ENCODE results near the gene PPP2R2B. TPM values are rescaled to one million over a fixed set of nuclear protein-coding genes. Genes with fewer than 3 reads are reported as not detected.

Gene PPP2R2B
- total RNA-seq, 1 donor from 2014 or later = 1.2 TPM

- H3K4me3 ChIP-seq (ENCODE audit: low read depth, low read length) = no peak overlapping the region
- TF ChIP-seq CTCF (IDR thresholded peaks at IDR 0.05; ENCODE audit: insufficient read depth, low read length, poor library complexity, severe bottlenecking) = no peak
- no peaks in the 10 kb centered on the region for H3K36me3 ChIP-seq (ENCODE audit: control insufficient read depth, insufficient read depth, low read length)
- no peak for DNase-seq (ENCODE audit: low read depth)
- no peaks in the 10 kb centered on the region for H3K27me3 ChIP-seq (ENCODE audit: control insufficient read depth, insufficient read depth, low read length)
These were observed 111.0 kb downstream of the PPP2R2B start for GRCh38 chr5:146767534-146767933.

GRCh38 chr5:146766013-146766412 is 112.5 kb downstream of the PPP2R2B start:
- Histone ChIP-seq H3K36me3 (ENCODE audit: control insufficient read depth, insufficient read depth, low read length) (no peaks in the 10 kb centered on the region), H3K27me3 (ENCODE audit: control insufficient read depth, insufficient read depth, low read length) (no peaks in the 10 kb centered on the region), H3K4me3 (ENCODE audit: low read depth, low read length) (no peak overlapping the region)
- TF ChIP-seq CTCF (IDR thresholded peaks at IDR 0.05; ENCODE audit: insufficient read depth, low read length, poor library complexity, severe bottlenecking) = no peak
- DNase-seq (ENCODE audit: low read depth) = no peak

GRCh38 chr5:146765089-146765832 is 113.3 kb downstream of the PPP2R2B start:
- DNase-seq (ENCODE audit: low read depth) = no peak
- TF ChIP-seq CTCF (IDR thresholded peaks at IDR 0.05; ENCODE audit: insufficient read depth, low read length, poor library complexity, severe bottlenecking) = no peak

GRCh38 chr5:146762830-146763229 is 115.7 kb downstream of the PPP2R2B start:
- no peak overlapping the region for H3K4me3 ChIP-seq (ENCODE audit: low read depth, low read length)
- H3K27me3 ChIP-seq (ENCODE audit: control insufficient read depth, insufficient read depth, low read length) = no peaks in the 10 kb centered on the region
- no peak for TF ChIP-seq CTCF (IDR thresholded peaks at IDR 0.05; ENCODE audit: insufficient read depth, low read length, poor library complexity, severe bottlenecking)
- no peaks in the 10 kb centered on the region for H3K36me3 ChIP-seq (ENCODE audit: control insufficient read depth, insufficient read depth, low read length)
- no peak for DNase-seq (ENCODE audit: low read depth)

More at GRCh38 chr5:146765089-146765832, 113.3 kb downstream of the PPP2R2B start:
- Histone ChIP-seq H3K36me3 (ENCODE audit: control insufficient read depth, insufficient read depth, low read length) (no peaks in the 10 kb centered on the region), H3K4me3 (ENCODE audit: low read depth, low read length) (no peak overlapping the region), H3K27me3 (ENCODE audit: control insufficient read depth, insufficient read depth, low read length) (no peaks in the 10 kb centered on the region)

- no peaks in the 10 kb centered on the region for H3K27me3 ChIP-seq (ENCODE audit: control insufficient read depth, insufficient read depth, low read length)
- no peak for DNase-seq (ENCODE audit: low read depth)
- H3K36me3 ChIP-seq (ENCODE audit: control insufficient read depth, insufficient read depth, low read length) = no peaks in the 10 kb centered on the region
- no peak overlapping the region for H3K4me3 ChIP-seq (ENCODE audit: low read depth, low read length)
- no peak for TF ChIP-seq CTCF (IDR thresholded peaks at IDR 0.05; ENCODE audit: insufficient read depth, low read length, poor library complexity, severe bottlenecking)
These were observed 116.7 kb downstream of the PPP2R2B start for GRCh38 chr5:146761811-146762210.

- DNase-seq (ENCODE audit: low read depth) = no peak
- H3K27me3 ChIP-seq (ENCODE audit: control insufficient read depth, insufficient read depth, low read length) = no peaks in the 10 kb centered on the region
These were observed 119.6 kb downstream of the PPP2R2B start for GRCh38 chr5:146758938-146759337.

More at GRCh38 chr5:146758938-146759337, 119.6 kb downstream of the PPP2R2B start:
- no peak for TF ChIP-seq CTCF (IDR thresholded peaks at IDR 0.05; ENCODE audit: insufficient read depth, low read length, poor library complexity, severe bottlenecking)
- no peaks in the 10 kb centered on the region for H3K36me3 ChIP-seq (ENCODE audit: control insufficient read depth, insufficient read depth, low read length)
- no peak overlapping the region for H3K4me3 ChIP-seq (ENCODE audit: low read depth, low read length)

Measured in kidney epithelial cell (primary cell).